Loucy (cell line): ENCODE results near the gene WFDC5.

ENCODE experiments used
- CTCF ChIP-seq: fragments of 200-600 bp; sonication (generic); conservative IDR thresholded peaks from 2 replicates; pipeline ENCODE4 v1.5.1; 2014; ENCODE audit warnings: mild to moderate bottlenecking, antibody characterized with exemption, low read length
- EZH2phosphoT487 ChIP-seq: fragments of 200-600 bp; IDR thresholded peaks from 2 replicates; pipeline ENCODE4 v1.6.1; 2018; ENCODE audit warnings: antibody characterized with exemption, mild to moderate bottlenecking, moderate library complexity, borderline replicate concordance

- TF ChIP-seq EZH2phosphoT487 (no peak), CTCF (no peak)
Observed at GRCh38 chr20:45156713-45157112, 41.7 kb upstream of the WFDC5 start.
